Erythroblast (primary cell): ENCODE measurements around the gene ZNF821.

Source experiments
- GATA1 ChIP-seq: IDR thresholded peaks from 2 replicates; pipeline ENCODE4 v1.6.1; 2011; ENCODE audit warnings: low read depth, mild to moderate bottlenecking, control low read depth, low read length, moderate library complexity
- POLR2A ChIP-seq: IDR thresholded peaks from 2 replicates; pipeline ENCODE4 v1.6.1; 2011; ENCODE audit warnings: mild to moderate bottlenecking, low read length

- TF ChIP-seq POLR2A, result no peak
- no peak for TF ChIP-seq GATA1
Observed at GRCh38 chr16:71923941-71924690, 40.1 kb upstream of the ZNF821 start.
